Activated naive CD8-positive, alpha-beta T cell treated with anti-CD3 and anti-CD28 coated beads, Interleukin-2, amount 50 U/mL, for 16 hours (primary cell): Measurements from ENCODE around the gene TNXB.

ENCODE experiments used
- DNase-seq: peaks from one replicate; pipeline ENCODE4 v3.0.0-alpha.2; 2020; ENCODE audit warnings: low read depth, low spot score

The TNXB gene, protein sequence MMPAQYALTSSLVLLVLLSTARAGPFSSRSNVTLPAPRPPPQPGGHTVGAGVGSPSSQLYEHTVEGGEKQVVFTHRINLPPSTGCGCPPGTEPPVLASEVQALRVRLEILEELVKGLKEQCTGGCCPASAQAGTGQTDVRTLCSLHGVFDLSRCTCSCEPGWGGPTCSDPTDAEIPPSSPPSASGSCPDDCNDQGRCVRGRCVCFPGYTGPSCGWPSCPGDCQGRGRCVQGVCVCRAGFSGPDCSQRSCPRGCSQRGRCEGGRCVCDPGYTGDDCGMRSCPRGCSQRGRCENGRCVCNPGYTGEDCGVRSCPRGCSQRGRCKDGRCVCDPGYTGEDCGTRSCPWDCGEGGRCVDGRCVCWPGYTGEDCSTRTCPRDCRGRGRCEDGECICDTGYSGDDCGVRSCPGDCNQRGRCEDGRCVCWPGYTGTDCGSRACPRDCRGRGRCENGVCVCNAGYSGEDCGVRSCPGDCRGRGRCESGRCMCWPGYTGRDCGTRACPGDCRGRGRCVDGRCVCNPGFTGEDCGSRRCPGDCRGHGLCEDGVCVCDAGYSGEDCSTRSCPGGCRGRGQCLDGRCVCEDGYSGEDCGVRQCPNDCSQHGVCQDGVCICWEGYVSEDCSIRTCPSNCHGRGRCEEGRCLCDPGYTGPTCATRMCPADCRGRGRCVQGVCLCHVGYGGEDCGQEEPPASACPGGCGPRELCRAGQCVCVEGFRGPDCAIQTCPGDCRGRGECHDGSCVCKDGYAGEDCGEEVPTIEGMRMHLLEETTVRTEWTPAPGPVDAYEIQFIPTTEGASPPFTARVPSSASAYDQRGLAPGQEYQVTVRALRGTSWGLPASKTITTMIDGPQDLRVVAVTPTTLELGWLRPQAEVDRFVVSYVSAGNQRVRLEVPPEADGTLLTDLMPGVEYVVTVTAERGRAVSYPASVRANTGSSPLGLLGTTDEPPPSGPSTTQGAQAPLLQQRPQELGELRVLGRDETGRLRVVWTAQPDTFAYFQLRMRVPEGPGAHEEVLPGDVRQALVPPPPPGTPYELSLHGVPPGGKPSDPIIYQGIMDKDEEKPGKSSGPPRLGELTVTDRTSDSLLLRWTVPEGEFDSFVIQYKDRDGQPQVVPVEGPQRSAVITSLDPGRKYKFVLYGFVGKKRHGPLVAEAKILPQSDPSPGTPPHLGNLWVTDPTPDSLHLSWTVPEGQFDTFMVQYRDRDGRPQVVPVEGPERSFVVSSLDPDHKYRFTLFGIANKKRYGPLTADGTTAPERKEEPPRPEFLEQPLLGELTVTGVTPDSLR (N-terminal part only)

DNA sequence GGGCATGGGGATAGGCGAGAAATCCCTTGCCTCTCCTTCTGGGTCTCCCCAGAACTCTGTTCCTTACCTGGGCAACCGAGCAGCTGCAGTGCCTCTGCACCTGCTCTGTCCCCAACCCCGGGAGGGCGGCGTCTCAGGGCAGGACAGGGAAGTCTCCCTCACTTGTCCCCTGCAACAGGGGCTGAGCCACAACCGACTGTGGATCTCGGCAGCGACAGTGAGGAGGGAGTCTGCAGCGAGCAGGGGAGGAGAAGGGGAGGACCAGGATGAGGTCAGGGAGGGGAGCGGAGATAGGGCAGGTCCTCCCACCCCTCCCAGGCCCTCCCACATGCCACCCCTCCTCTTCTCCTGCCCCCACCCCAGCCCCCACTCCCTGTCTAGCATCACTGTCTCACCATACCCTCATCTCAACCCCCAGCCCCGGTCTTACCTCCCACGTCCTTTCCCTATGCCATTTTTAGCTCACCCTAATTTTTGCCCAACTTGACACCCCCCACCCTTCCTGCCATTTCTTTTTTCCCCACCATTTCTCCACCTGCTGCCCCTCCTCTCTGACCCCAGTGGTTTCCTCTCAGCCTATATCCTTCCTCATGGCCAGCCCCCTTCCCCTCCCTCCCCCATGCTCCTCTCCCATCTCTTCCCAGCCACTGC is at the start of gene TNXB:
TSS of gene TNXB (minus strand) at position 225 of the 651 bp plus-strand sequence. CDS start 11,140 bp downstream, outside the sequence.
- DNase-seq, result no peak

DNA sequence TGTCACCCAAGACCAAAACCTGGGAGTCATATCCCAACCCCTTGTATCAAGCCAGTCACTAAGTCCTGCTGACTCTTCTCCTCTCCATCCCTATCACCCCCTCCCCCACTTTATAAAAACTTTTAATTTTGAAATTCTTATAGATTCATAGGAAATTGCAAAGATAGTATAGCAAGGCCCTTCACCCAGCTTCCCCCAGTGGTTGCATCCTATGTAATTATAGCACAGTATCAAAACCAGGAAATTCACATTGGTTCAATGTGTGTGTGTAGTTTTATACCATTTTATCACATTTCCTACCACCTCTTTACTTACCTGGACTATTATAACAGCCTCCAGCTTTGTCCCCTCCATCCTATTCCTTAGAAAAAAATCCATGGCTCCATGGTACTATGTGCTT is 48.9 kb upstream of the TNXB start:
- no peak for DNase-seq

DNA sequence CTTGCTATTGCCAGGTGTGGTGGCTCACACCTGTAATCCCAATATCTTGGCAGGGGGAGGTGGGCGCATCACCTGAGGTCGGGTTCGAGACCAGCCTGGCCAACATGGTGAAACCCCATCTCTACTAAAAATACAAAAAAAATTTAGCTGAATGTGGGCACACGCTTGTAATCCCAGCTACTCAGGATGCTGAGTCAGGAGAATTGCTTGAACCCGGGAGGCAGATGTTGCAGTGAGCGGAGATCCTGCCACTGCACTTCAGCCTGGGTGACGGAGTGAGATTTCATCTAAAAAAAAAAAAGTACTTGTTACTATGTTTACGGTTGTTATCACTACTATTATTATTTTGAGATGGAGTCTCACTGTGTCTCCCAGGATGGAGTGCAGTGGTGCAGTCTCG is 47.8 kb upstream of the TNXB start:
- no peak for DNase-seq

DNA sequence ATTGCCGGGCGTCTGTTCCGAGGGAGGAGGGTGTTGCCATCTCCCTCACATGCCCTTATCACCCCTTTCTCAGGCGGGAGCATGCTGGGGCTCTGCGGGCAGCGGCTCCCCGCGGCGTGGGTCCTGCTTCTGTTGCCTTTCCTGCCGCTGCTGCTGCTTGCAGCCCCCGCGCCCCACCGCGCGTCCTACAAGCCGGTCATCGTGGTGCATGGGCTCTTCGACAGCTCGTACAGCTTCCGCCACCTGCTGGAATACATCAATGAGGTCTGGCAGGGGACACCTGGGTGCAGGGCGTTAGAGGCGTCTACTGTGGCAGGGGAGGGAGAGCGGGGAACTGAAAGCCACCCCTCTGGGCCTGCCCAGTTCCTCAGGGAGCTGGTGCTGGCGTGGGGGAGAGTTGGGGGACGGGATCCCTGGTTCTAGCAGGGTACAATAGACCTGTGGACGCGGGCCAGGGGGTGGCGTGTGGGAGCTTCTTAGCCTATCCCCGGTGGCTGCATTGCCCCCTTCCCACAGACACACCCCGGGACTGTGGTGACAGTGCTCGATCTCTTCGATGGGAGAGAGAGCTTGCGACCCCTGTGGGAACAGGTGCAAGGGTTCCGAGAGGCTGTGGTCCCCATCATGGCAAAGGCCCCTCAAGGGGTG is 45.5 kb upstream of the TNXB start:
- DNase-seq, result no peak

DNA sequence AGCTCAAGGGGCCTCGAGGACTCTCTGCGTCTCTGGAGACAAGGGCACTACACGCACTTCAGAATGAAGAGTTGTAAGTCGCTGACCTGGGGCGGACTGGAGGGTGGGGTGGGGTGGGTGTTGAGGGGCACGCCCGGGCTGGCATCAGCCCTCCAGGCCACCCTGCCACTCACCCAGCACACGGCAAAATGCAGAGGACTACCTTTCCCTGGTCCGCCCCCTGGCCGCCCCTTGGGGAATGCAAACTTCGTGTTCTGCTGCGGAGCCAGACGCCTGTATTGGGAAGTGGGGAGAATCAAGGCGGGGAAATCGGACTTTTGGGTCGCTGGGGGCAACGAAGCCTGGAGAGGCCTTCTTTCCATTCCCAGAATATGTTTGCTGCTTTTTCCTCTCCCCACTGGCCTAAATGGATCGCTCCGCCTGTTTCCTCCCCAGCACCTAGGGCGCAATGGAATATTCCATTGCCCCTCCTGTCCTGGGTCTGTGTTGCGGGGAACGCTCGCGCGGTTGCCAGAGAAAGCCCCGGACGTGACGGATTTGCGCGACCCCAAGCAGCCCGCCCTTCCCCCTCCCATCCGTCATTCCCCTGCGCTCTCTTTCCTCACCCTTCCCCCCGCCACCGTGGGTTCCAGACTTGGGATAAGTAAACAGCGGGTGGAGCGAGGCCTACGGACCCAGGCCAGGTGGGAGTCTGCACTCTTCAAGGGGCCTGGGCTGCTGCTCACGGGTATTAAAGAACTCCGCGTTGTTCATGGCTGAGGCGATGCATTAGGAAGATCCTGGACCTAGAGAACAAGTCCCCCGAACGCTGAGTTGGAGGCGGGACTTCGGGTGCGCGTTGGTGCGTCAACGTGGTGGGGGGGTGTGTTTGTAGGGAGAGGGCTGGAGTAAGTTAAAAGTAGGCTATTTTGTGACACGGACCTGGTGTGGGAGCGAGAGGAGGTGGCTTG is 44.7 kb upstream of the TNXB start, which contains the start of gene PPT2:
TSS of gene PPT2 (plus strand) at position 578 of the 950 bp plus-strand sequence. CDS start 454 bp downstream, outside the sequence.
- DNase-seq, result peak; percentile 78

DNA sequence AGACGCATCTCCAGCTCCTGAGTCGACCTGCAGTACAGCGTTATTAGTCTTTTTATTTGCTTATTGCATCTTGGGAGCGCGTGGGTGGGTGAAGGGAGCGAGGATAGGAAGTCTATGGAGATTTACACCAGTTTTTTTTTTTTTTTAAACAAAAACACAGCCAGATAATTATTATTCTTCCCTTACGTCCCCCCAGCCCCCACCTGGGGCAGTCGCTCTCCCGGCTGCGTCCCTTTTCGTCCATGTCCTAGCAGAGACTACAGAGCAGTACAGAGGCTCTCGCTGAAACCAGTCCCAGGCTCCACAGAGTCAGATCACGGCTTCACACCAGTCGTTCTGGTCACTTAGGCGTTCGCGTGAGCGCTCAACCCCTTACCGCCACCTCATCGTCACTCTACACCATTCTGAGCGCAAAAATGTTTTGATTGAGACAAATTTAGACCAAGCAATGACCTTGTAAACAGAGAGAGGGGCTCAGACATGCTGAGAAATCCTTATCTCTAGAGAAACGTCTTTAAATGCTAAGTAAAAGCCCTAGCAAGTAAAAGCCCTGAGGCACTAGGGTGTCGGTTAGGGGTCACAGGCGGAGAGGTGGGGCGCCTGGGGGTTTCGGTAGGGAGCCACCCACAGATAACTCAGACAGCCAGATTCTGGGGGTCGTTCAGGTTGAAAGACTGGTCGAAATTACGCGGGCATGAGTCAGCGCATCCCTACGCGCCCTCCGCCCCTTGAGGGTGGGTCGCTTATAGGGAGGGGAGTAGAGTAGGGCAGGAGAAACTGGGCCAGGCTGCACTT is 43.8 kb upstream of the TNXB start:
- no peak for DNase-seq

DNA sequence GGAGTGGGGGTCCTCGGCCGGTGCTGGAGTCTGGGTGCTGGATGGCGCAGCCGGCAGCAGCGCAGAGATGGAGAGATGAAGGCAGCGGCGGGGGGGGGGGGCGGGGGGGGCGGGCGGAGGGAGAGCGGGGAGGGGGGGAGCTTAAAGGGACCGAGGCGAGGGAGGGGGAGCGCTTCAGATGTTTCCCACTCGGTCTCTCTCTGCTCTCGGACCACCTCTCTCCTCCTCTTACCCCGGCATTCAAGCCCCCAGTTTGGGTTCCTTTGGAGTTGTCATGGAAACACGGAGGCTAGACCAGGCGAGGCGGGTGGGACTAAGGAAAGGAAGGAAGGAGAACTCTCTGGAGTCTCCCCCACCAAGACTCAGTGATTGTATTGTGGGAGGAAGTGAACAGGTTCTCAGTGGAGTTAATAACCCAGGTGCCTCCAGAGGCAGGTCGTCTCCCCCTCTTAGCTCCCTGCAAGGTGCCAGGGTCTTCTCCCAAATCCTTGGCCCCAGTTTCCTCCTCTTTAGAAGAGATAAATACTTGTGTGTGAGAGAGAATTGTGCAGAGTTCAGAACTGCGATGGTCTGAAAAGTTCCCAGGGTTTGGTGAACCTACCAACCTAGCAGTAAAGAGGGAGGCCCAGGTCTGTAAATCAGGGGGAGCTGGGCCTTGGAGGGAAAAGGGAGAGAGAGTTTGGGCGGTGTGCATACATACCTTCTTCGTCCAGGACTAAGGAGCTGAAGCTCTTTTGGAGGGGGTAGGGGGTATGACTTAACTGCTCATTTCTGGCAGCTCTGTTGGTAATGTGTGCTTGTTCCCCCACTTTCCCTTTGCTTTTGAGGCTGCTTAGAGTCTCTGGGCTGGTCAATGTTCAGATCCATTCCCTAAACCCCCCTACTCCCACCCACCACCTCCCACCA is 43.0 kb upstream of the TNXB start, which contains the start of gene PRRT1:
TSS of gene PRRT1 (minus strand) at position 77 of the 906 bp plus-strand sequence. CDS start 112 bp downstream, outside the sequence.
- no peak for DNase-seq

DNA sequence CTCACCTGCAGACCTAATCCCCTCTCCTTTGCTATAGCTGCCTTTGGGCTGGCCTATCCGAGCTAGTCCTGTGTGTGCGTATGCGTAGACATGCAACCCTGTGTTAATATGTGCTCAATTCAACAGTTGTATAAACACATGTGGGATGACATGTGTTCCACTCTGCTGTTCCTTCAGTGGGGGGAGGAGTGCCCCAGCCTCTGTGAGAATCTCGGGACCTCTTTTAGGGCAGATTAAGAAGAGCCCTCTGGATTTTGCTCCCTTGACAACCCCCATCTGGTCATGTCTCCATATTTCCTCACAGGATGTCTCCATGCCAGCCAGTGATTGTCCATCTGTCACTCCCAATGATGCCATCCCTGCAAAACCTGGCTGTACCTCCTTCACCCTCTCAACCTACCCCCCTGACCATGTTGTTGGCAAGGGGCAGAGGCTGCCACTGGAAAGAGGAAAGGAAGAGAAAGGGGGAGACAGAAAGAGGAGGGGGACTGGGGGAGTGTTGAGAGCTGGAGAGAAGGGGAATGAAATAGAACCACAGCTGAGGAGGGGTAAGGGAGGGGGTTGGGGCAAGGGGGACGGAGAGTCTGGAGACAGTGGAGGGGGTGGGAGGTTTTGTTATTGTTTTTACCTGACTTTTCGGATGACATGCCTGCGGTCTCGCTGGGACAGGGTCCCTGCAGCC is 42.2 kb upstream of the TNXB start:
- no peak for DNase-seq

DNA sequence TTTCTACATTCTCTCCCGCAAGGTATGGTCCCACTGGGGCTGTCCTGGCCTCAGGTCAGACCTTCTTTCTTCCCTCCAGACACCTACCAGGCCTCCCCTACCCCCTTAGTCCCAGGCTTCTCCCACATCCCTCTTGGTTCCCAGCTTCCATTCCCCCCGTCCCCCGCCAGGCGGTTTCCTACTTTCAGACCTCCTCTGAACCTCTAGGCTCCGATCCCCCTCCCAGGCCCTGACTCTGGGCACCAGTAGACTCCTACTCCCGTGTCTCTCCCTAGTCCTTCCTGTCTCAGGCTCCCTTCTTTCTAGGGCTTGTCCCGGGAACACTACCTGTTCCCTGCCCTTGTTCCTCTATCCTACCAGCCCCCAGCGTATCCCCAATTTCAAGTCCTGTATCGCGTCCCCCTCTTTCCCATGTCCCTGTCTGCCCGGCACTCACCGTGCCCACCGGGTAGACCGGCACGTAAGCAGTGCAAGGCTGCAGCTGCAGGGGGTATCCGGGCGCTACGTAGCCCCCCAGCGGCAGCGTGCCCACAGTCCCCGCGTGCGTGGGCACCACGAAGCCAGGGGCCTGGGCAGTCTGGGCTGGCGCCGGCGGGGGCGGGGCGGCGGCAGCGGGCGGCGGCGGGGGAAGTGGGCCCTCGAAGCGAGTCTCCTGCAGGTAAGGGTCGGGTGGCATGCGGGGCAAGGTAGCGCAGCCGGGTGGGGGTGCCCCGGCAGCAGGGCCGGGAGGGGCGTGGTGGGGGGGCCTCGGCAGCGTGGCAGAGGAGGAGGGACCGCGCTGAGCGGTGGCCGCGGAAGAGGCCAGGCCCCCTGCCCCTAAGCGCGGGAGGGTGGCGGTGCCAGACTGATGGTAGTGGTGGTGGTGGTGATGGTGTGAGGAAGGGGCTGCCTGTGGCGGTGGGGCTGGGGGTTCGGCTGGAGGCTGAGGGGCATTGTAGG is 41.1 kb upstream of the TNXB start:
- DNase-seq, result no peak

DNA sequence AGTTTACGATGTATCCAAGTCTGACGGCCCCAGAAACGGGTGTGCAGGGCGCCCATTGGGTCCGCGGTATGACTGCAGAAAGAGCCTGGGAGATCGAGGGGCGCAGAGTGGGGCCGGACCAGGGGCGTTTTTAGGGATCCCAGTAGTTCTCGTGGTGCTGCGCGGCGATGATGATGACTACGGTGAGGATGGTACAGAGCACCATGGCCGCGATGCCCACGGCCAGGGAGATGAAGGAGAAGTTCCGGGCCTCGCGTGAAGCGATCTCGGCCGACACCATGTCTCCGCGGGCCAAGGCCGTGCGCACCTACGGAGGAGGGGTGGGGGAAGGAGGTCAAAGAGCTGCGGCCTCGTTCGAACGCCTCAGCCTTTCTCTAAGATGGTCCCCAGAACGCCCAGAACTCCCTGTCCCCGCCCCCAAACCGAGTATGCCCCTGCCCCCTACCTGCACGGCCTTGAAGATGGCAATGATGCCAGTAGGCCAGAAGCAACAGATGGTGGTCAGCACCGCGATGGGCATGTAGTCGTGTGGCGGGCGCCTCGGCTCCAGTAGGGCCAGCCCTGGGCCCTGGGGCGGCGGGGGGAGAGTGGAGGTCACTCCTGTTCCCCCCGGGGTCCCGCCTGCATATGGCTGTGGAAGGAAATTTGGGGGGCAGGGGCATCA is 40.1 kb upstream of the TNXB start:
- no peak for DNase-seq

DNA sequence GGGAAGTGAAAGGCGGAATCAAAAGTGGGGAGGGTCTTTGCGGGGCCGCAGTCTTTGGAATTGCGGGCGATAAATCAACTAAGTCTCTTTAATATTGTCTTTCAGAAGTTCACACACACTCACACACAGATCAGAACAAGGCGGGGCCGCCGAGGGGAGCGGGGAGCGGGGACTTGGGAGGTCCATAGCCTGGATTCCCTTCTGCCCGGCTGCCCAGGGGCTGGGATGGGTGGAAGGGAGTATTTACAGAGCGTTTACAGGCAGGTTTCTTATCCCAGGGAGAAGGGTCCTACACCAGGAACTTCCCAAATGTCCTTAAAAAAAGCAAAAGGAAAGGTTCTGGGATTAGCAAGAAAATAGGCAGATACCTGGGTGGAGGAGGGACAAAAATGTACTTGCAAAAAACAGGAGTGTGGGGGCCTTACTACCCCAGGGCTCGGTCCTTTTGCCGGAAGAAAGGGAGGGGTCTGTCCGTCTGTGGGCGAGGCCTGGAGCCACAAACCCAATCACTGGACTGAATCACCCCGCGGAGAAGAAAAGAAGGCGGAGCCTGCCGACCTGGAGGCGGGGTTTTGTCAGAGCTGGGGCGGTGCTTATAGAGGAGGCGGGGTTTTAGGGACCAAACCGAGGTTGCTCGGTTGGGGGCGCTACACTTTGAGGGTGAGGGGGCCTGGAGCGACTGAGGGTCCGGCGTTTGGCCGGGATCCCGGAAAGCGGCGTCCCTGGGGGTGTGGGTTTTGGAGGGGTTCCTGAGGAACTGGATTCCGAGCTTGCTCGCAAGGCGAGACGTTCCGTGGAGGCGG is 39.4 kb upstream of the TNXB start:
- DNase-seq, result peak; percentile 43

DNA sequence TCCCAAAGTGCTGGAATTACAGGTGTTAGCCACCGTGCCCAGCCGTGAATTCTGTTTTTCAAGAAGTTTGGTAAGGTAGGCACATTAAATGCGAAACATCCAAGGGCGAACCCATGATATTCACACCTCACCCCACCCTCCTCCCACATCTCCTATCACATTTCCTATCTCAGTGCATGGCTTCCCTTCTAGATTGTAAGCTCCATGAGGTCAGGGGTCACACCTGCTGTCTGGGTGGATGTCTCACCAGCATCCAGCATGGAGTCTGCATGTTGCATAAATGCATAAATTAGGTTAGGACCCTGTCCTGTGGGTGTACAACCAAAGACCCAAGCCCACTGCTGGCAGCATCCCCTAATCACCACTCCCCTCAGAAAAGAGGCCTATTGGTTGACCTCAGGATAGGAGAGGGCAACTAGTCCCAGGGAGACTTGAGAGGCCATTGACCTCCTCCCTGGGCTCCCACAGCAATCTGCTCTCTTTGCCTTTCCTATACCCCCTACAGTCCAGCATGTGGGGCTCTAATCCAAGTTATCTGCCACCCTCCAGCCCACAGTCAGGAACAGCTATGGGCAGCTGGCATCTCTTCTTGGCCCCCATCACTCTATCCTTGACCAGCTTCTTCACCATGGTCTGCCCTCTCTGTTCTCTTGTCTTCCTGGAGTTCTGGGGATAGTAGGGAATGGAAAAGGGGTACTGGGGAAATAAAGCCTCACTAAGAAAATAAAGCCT is 38.4 kb upstream of the TNXB start:
- DNase-seq, result no peak

DNA sequence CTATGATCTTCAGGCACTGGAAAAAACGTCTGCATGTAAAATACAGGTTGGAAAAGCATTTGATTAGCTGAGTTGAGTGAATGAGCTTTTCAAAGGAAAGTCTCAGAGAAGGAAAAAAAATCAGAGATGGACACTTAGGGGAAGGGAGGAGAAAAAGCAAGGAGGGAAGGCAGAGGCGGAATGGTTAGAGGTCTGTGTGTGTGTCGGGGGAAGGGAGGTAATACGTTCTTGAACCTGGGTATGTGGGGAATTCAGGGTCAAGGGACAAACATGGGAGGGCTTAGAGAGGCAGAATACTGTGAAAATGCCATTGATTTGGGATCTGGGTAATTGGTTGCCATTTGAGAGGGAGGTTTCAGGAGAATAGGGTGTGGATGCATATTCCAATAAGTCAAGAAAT is 37.5 kb upstream of the TNXB start:
- DNase-seq, result no peak

DNA sequence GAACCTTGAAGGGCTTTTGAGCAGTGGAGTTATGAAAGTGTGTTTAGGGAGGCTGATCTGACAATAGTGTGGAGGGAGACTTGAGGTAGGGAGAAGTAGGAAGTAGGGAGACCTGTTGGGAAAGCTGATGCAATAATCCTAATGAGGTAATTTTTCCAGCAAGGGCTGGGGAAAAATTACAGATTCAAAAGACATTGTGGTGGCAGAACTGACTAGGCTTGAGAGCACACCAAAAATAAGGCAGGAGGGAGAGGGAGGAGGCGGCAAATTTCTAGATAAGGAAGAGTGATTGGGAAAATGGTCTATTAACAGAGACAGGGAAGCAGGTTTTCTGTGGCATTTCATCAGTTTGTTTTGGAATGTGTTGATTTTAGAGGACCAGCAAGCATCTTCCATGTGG is 37.1 kb upstream of the TNXB start:
- DNase-seq, result no peak
